ENCODE results near the gene IGFBP4.

DNA sequence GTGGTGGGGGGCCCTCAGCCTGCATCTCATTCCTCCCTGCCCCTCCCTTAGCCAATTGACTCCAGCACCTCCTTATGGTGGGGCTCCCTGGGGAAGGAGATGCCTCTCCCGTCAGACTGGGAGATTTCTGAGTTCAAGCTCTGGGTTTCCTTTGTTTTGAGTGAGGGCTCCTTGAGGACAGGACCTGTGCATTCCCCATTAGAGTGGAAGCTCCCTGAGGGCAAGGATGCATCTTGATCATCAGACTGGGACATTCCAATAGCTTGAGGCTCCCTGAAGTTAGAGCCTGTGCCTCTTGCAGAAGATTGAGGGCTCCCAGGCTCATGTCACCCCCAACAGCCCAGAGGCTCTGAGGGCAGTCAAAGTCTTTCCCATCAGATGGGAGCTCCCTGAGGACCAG lies 34.5 kb downstream of the IGFBP4 start:
- no peak for TF ChIP-seq ATF7 (IDR thresholded peaks at IDR 0.05)
- TF ChIP-seq ATF7 (CRISPR knock-in tag; IDR thresholded peaks at IDR 0.05): no peak
- TF ChIP-seq MAF1 (CRISPR knock-in tag; IDR thresholded peaks at IDR 0.05; ENCODE audit: borderline replicate concordance): no peak
- no peak for TF ChIP-seq PHF8 (CRISPR knock-in tag; IDR thresholded peaks at IDR 0.05)

All from HepG2 (cell line).